ENCODE data around the gene DCXR. TPM values are rescaled to one million over a fixed set of nuclear protein-coding genes. Genes with fewer than 3 reads are reported as not detected.

DCXR gene
- total and polyA plus RNA-seq, 2 of the 13 experiments (the other 11 are each of a cell fraction or from before 2014, with no cell fraction given) = 287 to 311 TPM

DNA sequence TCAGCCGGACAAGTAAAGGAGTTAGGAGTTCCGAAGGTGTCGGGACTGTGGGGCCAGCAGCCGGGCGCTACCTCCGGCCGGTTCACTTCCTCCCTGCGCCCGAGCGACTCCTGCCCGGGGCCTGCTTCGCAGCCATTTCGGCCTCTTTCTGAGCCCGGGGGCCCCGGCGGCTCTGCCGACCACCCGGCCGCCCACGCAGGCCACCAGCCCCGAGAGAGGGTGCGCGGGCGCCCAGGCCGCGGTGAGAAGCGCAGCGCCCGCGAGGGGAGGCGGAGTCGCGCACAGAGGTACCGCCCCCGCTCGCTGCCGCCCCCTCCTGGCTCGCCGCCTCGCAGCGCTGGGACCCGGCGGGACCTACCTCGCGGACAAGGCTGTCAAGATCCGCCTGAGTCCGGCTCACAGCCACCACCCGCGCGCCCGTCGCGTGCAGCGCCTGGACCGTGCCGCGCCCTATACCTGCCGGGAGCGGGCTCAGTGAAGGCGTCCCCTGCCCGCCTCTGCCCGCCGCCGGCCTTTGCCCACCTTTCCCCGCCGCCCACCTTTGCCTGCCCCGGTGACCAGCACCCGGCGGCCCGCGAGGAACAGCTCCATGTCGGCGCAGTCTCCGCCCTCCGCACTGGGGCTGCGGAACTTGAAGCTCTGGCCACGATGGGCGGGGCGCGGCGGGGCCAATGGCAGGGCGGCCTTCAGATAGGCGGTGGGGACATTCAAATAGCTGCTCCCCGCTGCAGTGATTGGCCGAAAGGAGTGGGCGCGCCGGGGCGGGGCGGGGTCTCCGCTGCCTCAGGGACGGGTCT, at the start of gene DCXR (continued):
- TF ChIP-seq, protein P1, sequence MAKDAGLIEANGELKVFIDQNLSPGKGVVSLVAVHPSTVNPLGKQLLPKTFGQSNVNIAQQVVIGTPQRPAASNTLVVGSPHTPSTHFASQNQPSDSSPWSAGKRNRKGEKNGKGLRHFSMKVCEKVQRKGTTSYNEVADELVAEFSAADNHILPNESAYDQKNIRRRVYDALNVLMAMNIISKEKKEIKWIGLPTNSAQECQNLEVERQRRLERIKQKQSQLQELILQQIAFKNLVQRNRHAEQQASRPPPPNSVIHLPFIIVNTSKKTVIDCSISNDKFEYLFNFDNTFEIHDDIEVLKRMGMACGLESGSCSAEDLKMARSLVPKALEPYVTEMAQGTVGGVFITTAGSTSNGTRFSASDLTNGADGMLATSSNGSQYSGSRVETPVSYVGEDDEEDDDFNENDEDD (CRISPR knock-in tag; IDR thresholded peaks at IDR 0.05; ENCODE audit: borderline replicate concordance) = peak; percentile 72; the same call in 1 of the 2 replicates
- no peak for TF ChIP-seq SMARCC2 (IDR thresholded peaks at IDR 0.05)
- TF ChIP-seq, protein P2, sequence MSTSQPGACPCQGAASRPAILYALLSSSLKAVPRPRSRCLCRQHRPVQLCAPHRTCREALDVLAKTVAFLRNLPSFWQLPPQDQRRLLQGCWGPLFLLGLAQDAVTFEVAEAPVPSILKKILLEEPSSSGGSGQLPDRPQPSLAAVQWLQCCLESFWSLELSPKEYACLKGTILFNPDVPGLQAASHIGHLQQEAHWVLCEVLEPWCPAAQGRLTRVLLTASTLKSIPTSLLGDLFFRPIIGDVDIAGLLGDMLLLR (CRISPR knock-in tag; IDR thresholded peaks at IDR 0.05) = peak; percentile 95
- peak; percentile 84; the same call in 1 of the 2 replicates for TF ChIP-seq ZMAT3 (CRISPR knock-in tag; conservative IDR thresholded peaks at IDR 0.05)
- TF ChIP-seq CBX1 (IDR thresholded peaks at IDR 0.05; ENCODE audit: low read depth) = peak; percentile 70
- TF ChIP-seq ERF (CRISPR knock-in tag; IDR thresholded peaks at IDR 0.05) = peak; percentile 96
- TF ChIP-seq PATZ1 (CRISPR knock-in tag; IDR thresholded peaks at IDR 0.05) = peak; percentile 81
- no peak for TF ChIP-seq CREB1 (IDR thresholded peaks at IDR 0.05)
- no peak for TF ChIP-seq CREB1 (CRISPR knock-in tag; IDR thresholded peaks at IDR 0.05)
- peak; percentile 82; the same call in 1 of the 2 replicates for TF ChIP-seq ESRRA (CRISPR knock-in tag; IDR thresholded peaks at IDR 0.05; ENCODE audit: low read depth)
- peak; percentile 57; the same call in 1 of the 2 replicates for TF ChIP-seq YEATS2 (CRISPR knock-in tag; IDR thresholded peaks at IDR 0.05; ENCODE audit: borderline replicate concordance)
- 0 out of 2 replicates have a peak, but pooled peaks have one; percentile 32 for TF ChIP-seq ZBTB20 (CRISPR knock-in tag; IDR thresholded peaks at IDR 0.05; ENCODE audit: borderline replicate concordance, low read depth)
- TF ChIP-seq LCORL (IDR thresholded peaks at IDR 0.05) = no peak
- peak; percentile 85; the same call in 1 of the 2 replicates for TF ChIP-seq LCORL (CRISPR knock-in tag; IDR thresholded peaks at IDR 0.05)
- TF ChIP-seq SIN3A (IDR thresholded peaks at IDR 0.05; ENCODE audit: borderline replicate concordance, low read depth, low read length) = peak; percentile 85; the same call in 1 of the 2 replicates
- TF ChIP-seq, protein P3, sequence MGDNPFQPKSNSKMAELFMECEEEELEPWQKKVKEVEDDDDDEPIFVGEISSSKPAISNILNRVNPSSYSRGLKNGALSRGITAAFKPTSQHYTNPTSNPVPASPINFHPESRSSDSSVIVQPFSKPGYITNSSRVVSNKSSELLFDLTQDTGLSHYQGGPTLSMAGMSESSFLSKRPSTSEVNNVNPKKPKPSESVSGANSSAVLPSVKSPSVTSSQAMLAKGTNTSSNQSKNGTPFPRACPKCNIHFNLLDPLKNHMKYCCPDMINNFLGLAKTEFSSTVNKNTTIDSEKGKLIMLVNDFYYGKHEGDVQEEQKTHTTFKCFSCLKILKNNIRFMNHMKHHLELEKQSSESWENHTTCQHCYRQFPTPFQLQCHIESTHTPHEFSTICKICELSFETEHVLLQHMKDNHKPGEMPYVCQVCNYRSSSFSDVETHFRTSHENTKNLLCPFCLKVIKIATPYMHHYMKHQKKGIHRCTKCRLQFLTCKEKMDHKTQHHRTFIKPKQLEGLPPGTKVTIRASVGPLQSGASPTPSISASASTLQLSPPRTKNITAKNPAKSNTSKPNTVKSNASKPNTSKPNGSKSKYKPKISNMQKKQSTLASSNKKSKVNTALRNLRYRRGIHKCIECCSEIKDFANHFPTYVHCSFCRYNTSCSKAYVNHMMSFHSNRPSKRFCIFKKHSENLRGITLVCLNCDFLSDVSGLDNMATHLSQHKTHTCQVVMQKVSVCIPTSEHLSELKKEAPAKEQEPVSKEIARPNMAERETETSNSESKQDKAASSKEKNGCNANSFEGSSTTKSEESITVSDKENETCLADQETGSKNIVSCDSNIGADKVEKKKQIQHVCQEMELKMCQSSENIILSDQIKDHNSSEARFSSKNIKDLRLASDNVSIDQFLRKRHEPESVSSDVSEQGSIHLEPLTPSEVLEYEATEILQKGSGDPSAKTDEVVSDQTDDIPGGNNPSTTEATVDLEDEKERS (CRISPR knock-in tag; IDR thresholded peaks at IDR 0.05) = peak; percentile 66; the same call in 1 of the 2 replicates
- peak; percentile 93 for TF ChIP-seq ZIK1 (CRISPR knock-in tag; IDR thresholded peaks at IDR 0.05; ENCODE audit: borderline replicate concordance, low read depth)
- TF ChIP-seq MTA3 (CRISPR knock-in tag; IDR thresholded peaks at IDR 0.05) = no peak
- peak; percentile 91; the same call in 1 of the 2 replicates for TF ChIP-seq AHR (CRISPR knock-in tag; IDR thresholded peaks at IDR 0.05)
- no peak for TF ChIP-seq SYNCRIP (IDR thresholded peaks at IDR 0.05; ENCODE audit: insufficient read depth, low read depth, low read length)
- TF ChIP-seq FOXP1 (IDR thresholded peaks at IDR 0.05) = no peak
- TF ChIP-seq FOXP1 (CRISPR knock-in tag; IDR thresholded peaks at IDR 0.05) = peak; percentile 1; the same call in 1 of the 2 replicates
- TF ChIP-seq ZNF33A (CRISPR knock-in tag; IDR thresholded peaks at IDR 0.05; ENCODE audit: borderline replicate concordance) = no peak
- no peak for TF ChIP-seq JUN (CRISPR knock-in tag; IDR thresholded peaks at IDR 0.05)
